Tongue (tissue), 2 donors: Measurements from ENCODE around the gene POLA2. TPM values are rescaled to one million over a fixed set of nuclear protein-coding genes. Genes with fewer than 3 reads are reported as not detected.
"Not testable (repeated sequence)": the region's sequence is repeated elsewhere in the genome, so short reads cannot be mapped to it uniquely, and the experiment has no call there.

Experiments used
- DNase-seq: peaks from one replicate; pipeline ENCODE4 v3.0.0-alpha.2; 2015
- total RNA-seq: library from RNA; depleted of rRNA; stranded (reverse); fragments of >200 nt; gene quantifications from one replicate; pipeline ENCODE4 v1.2.3, GENCODE V29; 2014

Gene POLA2
- total RNA-seq, 1 donor from 2014 or later, result 10.3 TPM

GRCh38 chr11:65241692-65242091 is 20.1 kb upstream of the POLA2 start:
- no peak for DNase-seq

GRCh38 chr11:65242389-65242788 is 19.4 kb upstream of the POLA2 start:
- DNase-seq, result no peak

DNA sequence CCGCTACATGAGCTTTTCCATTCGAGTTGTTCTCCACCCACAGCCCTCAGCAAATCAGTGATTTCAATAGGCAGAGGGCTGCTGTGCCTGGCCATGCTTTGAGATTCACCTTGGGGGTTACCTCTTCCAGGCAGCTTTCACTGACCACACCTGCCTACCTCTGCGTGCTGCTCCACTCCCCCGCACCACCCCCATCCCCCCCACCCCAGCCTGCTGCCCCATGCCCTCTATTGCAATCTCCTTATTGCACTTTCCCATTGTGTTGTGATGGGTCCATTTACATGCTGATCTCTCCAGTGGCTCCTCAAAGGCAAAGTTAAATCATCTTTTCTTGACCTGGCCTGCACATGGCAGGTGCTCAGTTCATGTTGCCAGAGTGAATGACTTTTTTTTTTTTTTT is 18.0 kb upstream of the POLA2 start:
- no peak for DNase-seq

DNA sequence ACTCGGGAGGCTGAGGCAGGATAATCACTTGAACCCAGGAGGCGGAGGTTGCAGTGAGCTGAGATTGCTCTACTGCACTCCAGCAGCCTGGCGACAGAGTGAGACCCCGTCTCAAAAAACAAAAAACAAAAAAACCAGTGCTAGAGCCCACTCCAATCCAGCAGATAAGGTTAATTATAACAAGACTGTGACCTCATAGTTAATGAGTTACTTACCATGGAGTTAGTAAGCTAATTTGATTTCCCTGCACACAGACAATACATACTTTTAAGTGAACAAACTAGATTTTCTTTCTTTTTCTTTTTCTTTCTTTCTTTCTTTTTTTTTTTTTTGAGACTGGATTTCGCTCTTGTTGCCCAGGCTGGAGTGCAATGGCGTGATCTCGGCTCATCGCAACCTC is 16.7 kb upstream of the POLA2 start:
- DNase-seq, result not testable (repeated sequence)

DNA sequence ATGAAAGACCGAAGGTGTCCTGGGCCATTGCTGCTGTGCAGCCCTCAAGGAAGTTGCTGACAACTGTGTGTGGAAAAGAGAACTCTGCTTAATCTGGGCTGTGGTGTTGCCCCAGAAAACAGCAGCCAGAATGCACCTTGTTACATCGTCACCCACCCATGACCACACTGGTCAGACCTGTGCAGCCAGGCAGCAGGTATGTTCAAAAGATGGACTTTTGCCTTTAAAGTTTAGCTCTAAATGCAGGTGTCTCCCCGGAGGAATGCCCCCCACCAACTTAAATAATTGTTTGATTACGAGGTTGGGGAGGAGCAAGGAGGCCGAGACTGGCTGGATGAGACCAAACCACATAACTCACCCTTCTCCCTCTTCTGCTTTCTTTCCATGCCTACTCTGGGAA is 15.3 kb upstream of the POLA2 start:
- DNase-seq, result no peak

- not testable (repeated sequence) for DNase-seq
These were observed 13.5 kb upstream of the POLA2 start for GRCh38 chr11:65248184-65248710.

- no peak for DNase-seq
These were observed 10.3 kb upstream of the POLA2 start for GRCh38 chr11:65251476-65251875.

GRCh38 chr11:65254724-65255123 is 7.0 kb upstream of the POLA2 start:
- DNase-seq, result no peak

GRCh38 chr11:65258988-65259387 is 2.8 kb upstream of the POLA2 start:
- DNase-seq, result no peak

DNA sequence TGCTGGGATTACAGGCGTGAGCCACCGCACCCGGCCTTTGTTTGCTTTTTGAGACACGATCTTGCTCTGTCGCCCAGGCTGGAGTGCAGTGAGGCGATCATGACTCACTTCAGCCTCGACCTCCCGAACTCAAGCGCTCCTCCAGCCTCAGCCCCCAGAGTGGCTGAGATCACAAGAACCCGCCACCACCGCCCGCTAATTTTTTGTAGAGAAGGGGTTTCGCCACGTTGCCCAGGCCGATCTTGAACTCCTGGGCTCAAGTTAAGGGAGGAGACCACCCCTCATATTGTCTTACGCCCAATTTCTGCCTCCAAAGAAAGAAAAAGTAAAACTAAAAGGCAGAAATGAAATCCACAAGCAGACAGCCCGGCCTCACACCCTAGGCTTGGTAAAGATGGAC is 1.5 kb upstream of the POLA2 start:
- no peak for DNase-seq

- DNase-seq, result no peak
These were observed 789 bp upstream of the POLA2 start for GRCh38 chr11:65260756-65261590.

- DNase-seq, result no peak
These were observed 569 bp downstream of the POLA2 start for GRCh38 chr11:65262381-65262680.

GRCh38 chr11:65262776-65263175 is 1.0 kb downstream of the POLA2 start:
- no peak for DNase-seq

DNA sequence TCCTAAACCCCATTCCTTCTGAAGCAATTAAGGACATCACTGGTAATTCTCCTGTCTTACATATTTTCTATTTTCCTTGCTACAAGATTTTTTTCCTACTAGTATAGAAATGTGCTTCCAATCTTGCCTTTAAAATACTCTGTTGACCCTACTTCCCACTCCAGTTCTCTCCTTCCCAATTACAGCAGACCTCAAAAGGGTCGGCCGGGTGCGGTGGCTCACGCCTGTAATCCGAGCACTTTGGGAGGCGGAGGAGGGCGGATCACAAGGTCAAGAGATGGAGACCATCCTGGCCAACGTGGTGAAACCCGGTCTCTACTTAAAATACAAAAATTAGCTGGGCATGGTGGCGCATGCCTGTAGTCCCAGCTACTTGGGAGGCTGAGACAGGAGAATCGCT is 3.0 kb downstream of the POLA2 start:
- DNase-seq, result not testable (repeated sequence)

GRCh38 chr11:65266210-65266609 is 4.4 kb downstream of the POLA2 start:
- DNase-seq, result no peak

DNA sequence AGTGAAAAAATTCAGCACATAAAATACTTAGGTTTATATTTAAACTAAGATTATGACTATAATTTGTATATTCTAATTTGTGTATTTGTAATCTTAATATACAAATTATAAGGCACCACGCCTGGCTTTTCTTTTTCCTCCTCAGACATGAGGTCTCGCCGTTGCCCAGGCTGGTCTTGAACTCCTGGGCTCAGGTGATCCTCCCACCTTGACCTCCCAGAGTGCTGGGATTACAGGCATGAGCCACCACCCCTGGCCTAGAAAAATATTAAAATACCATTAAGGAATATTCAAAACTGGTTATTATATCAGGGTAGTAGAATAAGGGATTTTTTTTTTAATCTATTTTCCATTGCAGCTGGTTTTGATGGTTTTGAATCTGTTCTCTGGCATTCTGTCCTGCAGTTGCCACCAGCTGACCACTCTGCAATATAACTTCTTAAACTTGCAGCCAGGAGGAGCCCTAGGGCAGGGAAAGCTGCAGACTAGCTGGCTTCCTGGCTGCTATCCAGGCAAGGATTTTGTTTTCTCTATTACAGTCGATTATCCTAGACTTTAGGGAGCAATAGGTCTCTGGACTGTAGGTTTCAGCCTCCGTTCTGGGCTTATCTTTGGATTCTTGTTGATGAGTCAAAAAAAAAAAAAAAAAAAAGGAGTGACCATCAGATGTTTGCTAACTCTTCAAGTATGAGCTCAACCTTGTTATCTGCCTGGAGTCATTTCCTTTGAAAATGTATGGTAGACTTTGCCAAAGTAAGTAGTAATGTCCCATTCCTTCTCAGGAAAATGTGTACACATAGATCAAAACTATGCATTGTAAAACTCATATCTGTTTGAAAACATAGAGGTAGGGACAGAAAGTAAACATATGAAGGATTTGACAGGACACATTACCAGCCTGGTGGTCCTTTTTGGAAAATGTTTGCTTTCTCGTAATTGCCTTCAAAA is 13.2 kb downstream of the POLA2 start:
- DNase-seq, result peak; percentile 94

DNA sequence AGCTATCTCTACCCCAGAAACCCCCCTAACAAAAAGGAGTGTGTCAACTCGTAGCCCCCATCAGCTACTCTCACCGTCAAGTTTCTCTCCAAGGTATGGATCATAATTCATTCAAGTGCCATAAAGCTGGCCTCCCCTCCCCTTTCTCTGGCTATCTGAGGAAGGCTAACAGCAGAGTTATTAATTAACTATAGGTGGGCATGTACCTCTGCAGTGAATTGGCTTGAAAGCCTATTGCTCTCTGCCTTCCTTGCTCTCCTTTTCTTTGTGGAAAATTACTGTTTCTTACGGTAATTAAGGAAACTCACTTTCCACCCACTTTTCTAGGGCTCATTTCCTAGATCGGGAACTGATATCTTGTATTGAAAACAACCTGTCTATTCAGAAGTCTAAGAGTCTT is 14.1 kb downstream of the POLA2 start:
- no peak for DNase-seq

DNA sequence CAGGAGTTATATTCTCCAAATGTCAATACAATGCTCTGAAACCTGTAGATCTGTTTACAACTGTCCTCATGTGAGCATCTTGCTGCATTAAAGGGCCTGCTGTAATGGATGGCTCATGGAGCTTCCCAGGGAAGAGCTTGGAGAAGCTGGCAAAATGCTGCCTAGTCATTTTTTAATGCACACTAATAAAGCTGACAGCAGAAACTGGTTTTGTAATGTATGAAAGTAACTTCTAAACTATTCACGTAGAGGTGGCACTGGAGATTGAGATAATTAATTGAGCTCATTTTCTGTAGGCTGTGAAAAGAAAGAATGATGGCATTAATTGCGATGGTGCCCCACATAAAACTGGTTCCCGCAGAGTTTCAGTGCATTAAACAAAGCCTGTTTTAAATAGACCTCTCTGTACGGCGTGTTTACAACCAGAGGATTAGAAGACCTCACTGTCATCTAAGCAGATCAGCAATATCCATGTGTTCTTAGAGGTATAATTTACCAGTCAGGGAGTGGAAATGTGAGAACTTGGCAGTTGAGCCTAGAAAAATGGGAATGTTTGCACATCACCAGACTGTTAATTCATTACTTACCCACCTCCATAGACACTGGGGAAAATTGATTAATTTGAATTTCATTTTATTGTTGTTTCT is 16.0 kb downstream of the POLA2 start:
- no peak for DNase-seq

- DNase-seq, result no peak
These were observed 16.6 kb downstream of the POLA2 start for GRCh38 chr11:65278356-65278755.

DNA sequence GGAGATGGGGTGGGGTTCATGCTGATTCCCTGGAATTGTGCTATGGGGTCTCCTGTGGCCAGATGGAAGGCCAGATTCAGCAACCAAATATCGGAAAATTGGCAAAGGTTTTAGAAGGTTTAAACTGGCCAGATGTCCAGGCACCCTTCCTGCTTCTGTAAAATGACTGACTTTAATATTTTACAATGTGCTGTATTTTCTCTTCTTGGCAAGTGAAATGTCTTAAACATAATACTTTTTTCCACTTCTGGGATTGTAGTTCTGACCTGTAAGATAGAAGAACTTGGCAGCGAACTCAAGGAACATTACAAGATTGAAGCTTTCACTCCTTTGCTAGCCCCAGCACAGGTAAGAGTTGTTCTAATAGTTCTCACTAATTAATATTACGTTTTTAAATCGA is 17.5 kb downstream of the POLA2 start:
- peak; percentile 7 for DNase-seq

GRCh38 chr11:65279741-65280440 is 18.1 kb downstream of the POLA2 start:
- no peak for DNase-seq

- no peak for DNase-seq
These were observed 18.9 kb downstream of the POLA2 start for GRCh38 chr11:65280646-65281045.
